Calu3 (cell line): ENCODE data around the gene MSH4. TPM values are rescaled to one million over a fixed set of nuclear protein-coding genes. Genes with fewer than 3 reads are reported as not detected.
"Not testable (repeated sequence)": the region's sequence is repeated elsewhere in the genome, so short reads cannot be mapped to it uniquely, and the experiment has no call there.

Experiments
- BruUV-seq: library from RNA; stranded (reverse); fragments of 400-500 nt; replicated peaks from 2 replicates; lab custom pipeline; 2021; lab: Mats Ljungman, UMichigan
- CTCF ChIA-PET: fragments of 300-600 bp; sonication (Branson Sonifier 250); formaldehyde crosslinking; loops from one replicate; lab custom pipeline; 2022; ENCODE audit warnings: antibody characterized with exemption; lab: Charles Lee
- DNase-seq: peaks from one replicate; pipeline ENCODE4 v3.0.0; 2022
- H3K27ac Mint-ChIP-seq: one replicate; pipeline ENCODE4 v1.8.0; 2022; ENCODE audit warnings: mixed read lengths; ENCODE audit not compliant: unreplicated experiment
- H3K27me3 Mint-ChIP-seq: one replicate; pipeline ENCODE4 v1.8.0; 2022; ENCODE audit warnings: mixed read lengths; ENCODE audit not compliant: unreplicated experiment
- H3K36me3 Mint-ChIP-seq: one replicate; pipeline ENCODE4 v1.8.0; 2022; ENCODE audit warnings: mild to moderate bottlenecking, moderate library complexity, mixed read lengths; ENCODE audit not compliant: insufficient read depth, unreplicated experiment
- H3K4me1 Mint-ChIP-seq: one replicate; pipeline ENCODE4 v1.8.0; 2022; ENCODE audit warnings: mild to moderate bottlenecking, low read depth, mixed read lengths; ENCODE audit not compliant: unreplicated experiment
- H3K4me3 Mint-ChIP-seq: one replicate; pipeline ENCODE4 v1.8.0; 2022; ENCODE audit warnings: mild to moderate bottlenecking, low read depth, moderate library complexity, mixed read lengths; ENCODE audit not compliant: unreplicated experiment
- H3K9me3 Mint-ChIP-seq: one replicate; pipeline ENCODE4 v1.8.0; 2022; ENCODE audit warnings: low read depth, mixed read lengths; ENCODE audit not compliant: unreplicated experiment
- intact Hi-C: fragments of 100-400 bp; cut with micrococcal nuclease; formaldehyde crosslinking; loops from one replicate; pipeline ENCODE4 v1.10.0; 2022; ENCODE audit not compliant: unreplicated experiment
- total RNA-seq: library from RNA; stranded (reverse); gene quantifications from 2 replicates; pipeline ENCODE4 v1.2.3, GENCODE V29; 2022
- TF ChIP-seq, protein P1 (sequence below): fragments of 200-600 bp; IDR thresholded peaks from one replicate; pipeline ENCODE4 v1.8.0; 2022; ENCODE audit warnings: antibody characterized with exemption; ENCODE audit not compliant: unreplicated experiment

MSH4 gene
- total RNA-seq, 1 experiment from 2014 or later: 0.83 TPM

DNA sequence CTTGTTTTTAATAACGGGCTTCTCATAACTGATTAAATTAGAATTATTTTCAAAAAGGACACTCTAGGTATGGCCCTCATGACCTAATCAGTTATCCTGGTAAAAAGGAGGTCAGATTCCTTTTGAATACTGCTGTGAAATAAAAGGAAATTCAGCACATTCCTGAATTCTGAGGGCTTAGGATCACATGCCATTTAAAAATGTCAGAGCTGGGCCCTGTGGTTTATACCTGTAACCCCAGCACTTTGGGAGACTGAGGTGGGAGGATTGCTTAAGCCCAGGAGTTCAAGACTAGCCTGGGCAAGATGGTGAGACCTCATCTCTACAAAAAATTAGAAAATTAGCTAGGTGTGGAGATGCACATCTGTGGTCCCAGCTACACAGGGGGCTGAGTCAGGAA lies 28.7 kb upstream of the MSH4 start:
- TF ChIP-seq, protein P1, sequence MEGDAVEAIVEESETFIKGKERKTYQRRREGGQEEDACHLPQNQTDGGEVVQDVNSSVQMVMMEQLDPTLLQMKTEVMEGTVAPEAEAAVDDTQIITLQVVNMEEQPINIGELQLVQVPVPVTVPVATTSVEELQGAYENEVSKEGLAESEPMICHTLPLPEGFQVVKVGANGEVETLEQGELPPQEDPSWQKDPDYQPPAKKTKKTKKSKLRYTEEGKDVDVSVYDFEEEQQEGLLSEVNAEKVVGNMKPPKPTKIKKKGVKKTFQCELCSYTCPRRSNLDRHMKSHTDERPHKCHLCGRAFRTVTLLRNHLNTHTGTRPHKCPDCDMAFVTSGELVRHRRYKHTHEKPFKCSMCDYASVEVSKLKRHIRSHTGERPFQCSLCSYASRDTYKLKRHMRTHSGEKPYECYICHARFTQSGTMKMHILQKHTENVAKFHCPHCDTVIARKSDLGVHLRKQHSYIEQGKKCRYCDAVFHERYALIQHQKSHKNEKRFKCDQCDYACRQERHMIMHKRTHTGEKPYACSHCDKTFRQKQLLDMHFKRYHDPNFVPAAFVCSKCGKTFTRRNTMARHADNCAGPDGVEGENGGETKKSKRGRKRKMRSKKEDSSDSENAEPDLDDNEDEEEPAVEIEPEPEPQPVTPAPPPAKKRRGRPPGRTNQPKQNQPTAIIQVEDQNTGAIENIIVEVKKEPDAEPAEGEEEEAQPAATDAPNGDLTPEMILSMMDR: no peak
- BruUV-seq: no TSS peak
- CTCF ChIA-PET: no interaction called here
- no peak overlapping the region for H3K27ac Mint-ChIP-seq
- no peak overlapping the region for H3K4me3 Mint-ChIP-seq
- no peaks in the 10 kb centered on the region for H3K9me3 Mint-ChIP-seq
- no peaks in the 10 kb centered on the region for H3K36me3 Mint-ChIP-seq
- intact Hi-C loops: no loop called here
- DNase-seq: no peak
- peaks cover 16% of the 10 kb centered on the region for H3K4me1 Mint-ChIP-seq
- H3K27me3 Mint-ChIP-seq: no peaks in the 10 kb centered on the region

DNA sequence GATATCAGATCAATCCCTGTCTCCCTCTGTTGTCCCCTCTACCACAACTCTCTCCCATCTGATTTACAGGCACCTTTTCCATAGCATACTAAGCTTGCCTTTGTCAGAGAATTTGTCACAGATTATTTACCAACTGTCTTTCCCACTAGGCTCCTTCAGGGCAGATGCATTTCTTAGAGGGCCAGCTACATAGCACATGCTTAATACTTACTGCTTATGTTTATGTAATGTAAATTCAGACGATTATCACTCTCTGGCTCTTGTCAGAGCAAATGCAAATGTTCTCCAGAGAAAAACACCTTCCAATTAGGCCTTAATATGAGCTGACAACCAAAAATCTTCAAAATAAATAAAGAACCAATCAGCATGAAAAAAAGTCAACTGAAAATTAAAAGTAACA lies 25.9 kb upstream of the MSH4 start:
- Mint-ChIP-seq H3K4me1 (peaks cover 7% of the 10 kb centered on the region), H3K36me3 (no peaks in the 10 kb centered on the region), H3K27me3 (no peaks in the 10 kb centered on the region), H3K27ac (no peak overlapping the region), H3K4me3 (no peak overlapping the region), H3K9me3 (no peaks in the 10 kb centered on the region)
- DNase-seq: no peak
- CTCF ChIA-PET: no interaction called here
- BruUV-seq: no TSS peak
- intact Hi-C loops: no loop called here
- TF ChIP-seq, protein P1: no peak

DNA sequence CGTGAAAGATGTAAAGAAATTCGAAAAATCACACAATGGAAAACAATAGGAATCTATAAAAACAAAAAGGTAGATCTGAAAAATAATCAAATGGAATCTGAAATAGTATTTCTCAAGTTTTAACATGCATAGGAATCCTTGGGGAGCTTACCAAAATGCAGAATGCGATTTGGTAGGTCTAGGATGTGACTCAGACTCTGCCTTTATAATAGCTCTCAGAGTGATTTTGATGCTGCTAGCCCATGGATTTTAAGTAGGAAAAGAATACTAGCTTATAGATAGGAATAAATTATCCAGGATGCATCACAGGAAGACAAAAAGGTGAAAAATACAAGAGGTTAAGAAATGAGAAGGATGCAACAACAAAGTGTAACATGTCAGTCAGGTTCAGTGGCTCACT lies 24.7 kb upstream of the MSH4 start:
- DNase-seq: no peak
- Mint-ChIP-seq H3K27ac (no peak overlapping the region), H3K4me1 (no peaks in the 10 kb centered on the region), H3K36me3 (no peaks in the 10 kb centered on the region), H3K27me3 (no peaks in the 10 kb centered on the region), H3K9me3 (no peaks in the 10 kb centered on the region), H3K4me3 (no peak overlapping the region)
- CTCF ChIA-PET: no interaction called here
- TF ChIP-seq, protein P1: no peak
- intact Hi-C loops: no loop called here
- no TSS peak for BruUV-seq

DNA sequence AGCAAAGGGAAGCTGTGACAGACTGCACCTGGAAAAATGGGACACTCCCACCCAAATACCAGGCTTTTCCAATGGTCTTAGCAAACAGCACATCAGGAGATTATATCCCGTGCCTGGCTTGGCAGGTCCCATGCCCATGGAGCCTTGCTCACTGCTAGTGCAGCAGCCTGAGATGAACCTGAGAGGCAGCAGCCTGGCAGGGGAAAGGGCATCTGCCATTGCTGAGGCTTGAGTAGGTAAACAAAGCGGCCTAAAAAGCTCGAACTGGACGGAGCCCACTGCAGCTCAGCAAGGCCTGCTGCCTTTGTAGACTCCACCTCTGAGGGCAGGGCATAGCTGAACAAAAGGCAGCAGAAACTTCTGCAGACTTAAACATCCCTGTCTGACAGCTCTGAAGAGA lies 18.9 kb upstream of the MSH4 start:
- H3K27me3 Mint-ChIP-seq: peaks cover 20% of the 10 kb centered on the region
- BruUV-seq, H3K9me3 Mint-ChIP-seq, H3K4me1 Mint-ChIP-seq, DNase-seq, CTCF ChIA-PET, H3K27ac Mint-ChIP-seq, H3K36me3 Mint-ChIP-seq, H3K4me3 Mint-ChIP-seq, intact Hi-C loops: not testable (repeated sequence)

DNA sequence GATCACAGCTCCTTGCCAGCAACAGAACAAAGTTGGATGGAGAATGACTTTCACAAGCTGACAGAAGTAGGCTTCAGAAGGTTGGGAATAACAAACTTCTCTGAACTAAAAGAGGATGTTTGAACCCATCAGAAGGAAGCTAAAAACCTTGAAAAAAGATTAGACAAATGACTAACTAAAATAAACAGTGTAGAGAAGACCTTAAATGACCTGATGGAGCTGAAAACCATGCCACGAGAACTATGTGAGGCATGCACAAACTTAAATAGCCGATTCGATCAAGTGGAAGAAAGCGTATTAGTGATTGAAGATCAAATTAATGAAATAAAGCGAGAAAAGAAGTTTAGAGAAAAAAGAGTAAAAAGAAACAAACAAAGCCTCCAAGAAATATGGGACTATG lies 18.0 kb upstream of the MSH4 start:
- intact Hi-C loops, CTCF ChIA-PET, H3K27ac Mint-ChIP-seq, DNase-seq, BruUV-seq, H3K9me3 Mint-ChIP-seq, H3K36me3 Mint-ChIP-seq, H3K4me1 Mint-ChIP-seq, H3K4me3 Mint-ChIP-seq: not testable (repeated sequence)
- peaks cover 20% of the 10 kb centered on the region for H3K27me3 Mint-ChIP-seq

DNA sequence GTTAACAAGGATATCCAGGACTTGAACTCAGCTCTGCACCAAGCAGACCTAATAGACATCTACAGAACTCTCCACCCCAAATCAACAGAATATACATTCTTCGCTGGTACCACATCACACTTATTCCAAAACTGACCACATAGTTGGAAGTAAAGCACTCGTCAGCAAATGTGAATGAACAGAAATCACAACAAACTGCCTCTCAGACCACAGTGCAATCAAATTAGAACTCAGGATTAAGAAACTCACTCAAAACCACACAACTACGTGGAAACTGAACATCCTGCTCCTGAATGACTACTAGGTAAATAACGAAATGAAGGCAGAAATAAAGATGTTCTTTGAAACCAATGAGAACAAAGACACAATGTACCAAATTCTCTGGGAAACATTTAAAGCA lies 16.5 kb upstream of the MSH4 start:
- H3K36me3 Mint-ChIP-seq, CTCF ChIA-PET, BruUV-seq, DNase-seq, H3K9me3 Mint-ChIP-seq, intact Hi-C loops, H3K4me3 Mint-ChIP-seq, H3K27ac Mint-ChIP-seq, H3K4me1 Mint-ChIP-seq: not testable (repeated sequence)
- H3K27me3 Mint-ChIP-seq: peaks cover 20% of the 10 kb centered on the region

DNA sequence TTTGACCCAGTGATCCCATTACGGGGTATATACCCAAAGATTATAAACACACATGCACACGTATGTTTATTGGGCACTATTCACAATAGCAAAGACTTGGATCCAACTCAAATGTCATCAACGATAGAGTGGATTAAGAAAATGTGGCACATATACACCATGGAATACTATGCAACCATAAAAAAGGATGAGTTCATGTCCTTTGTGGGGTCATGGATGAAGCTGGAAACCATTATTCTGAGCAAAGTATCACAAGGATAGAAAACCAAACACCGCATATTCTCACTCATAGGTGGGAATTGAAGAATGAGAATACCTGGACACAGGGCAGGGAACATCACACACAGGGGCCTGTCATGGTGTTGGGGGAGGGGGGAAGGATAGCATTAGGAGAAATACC lies 12.8 kb upstream of the MSH4 start:
- H3K4me1 Mint-ChIP-seq, BruUV-seq, H3K9me3 Mint-ChIP-seq, DNase-seq, CTCF ChIA-PET, H3K27ac Mint-ChIP-seq, intact Hi-C loops, H3K4me3 Mint-ChIP-seq: not testable (repeated sequence)
- peaks cover 20% of the 10 kb centered on the region for H3K27me3 Mint-ChIP-seq
- peaks cover 36% of the 10 kb centered on the region for H3K36me3 Mint-ChIP-seq
